HepG2 (cell line): ENCODE data around the gene NAA15. TPM values are rescaled to one million over a fixed set of nuclear protein-coding genes. Genes with fewer than 3 reads are reported as not detected.
A peak's percentile ranks its signal among the peaks of the same experiment; 100 is the strongest.

Source experiments
- ATAC-seq: fragments of 200-7000 bp; cut with Tn5 transposase; 3 replicates; pipeline ENCODE4 v1.9.1; 2020; ENCODE audit warnings: mild to moderate bottlenecking, moderate library complexity
- BruUV-seq: library from RNA; stranded (reverse); fragments of 400-500 nt; replicated peaks from 2 replicates; lab custom pipeline; 2021; lab: Mats Ljungman, UMichigan
- CTCF ChIA-PET: fragments of 300-600 bp; formaldehyde crosslinking; extraction: SDS; loops from one replicate; lab custom pipeline; 2021; ENCODE audit warnings: low total read pairs, inconsistent platforms, low intra/inter-chr PET ratio; lab: Yijun Ruan, JAX
- POLR2A ChIA-PET: fragments of 350-600 bp; sonication (Branson Sonifier 250); formaldehyde crosslinking; loops from one replicate; lab custom pipeline; 2020; ENCODE audit warnings: antibody characterized with exemption, inconsistent platforms; lab: Yijun Ruan, JAX
- DNase-seq: peaks from one replicate; pipeline ENCODE4 v3.0.0-alpha.2; 2015; ENCODE audit warnings: low spot score
- FAIRE-seq: peaks from 3 replicates; lab custom pipeline; 2011; peaks lifted over from hg19 to GRCh38; lab: Jason Lieb, UNC
- H2AFZ ChIP-seq: one replicate; pipeline ENCODE4 v1.6.1; 2011; ENCODE audit warnings: low read length, inconsistent platforms
- H3K27ac ChIP-seq: fragments of 300-600 bp; 3 replicates; pipeline ENCODE4 v1.8.0; 2011; ENCODE audit warnings: mixed run types, mild to moderate bottlenecking, mixed read lengths, low read length, inconsistent platforms; ENCODE audit not compliant: insufficient read depth; ENCODE audit errors: extremely low read length
- H3K27me3 ChIP-seq, 2 experiments: fragments of 200-600 bp in 1 of 2; 2 replicates in 1 of 2; 3 replicates in 1 of 2; pipeline versions ENCODE4 v1.6.0 to v1.8.0; 2011; ENCODE audit warnings: low read length in 2 of 2, mild to moderate bottlenecking in 2 of 2, moderate library complexity in 2 of 2, inconsistent platforms in 1 of 2; ENCODE audit not compliant: insufficient read depth in 2 of 2, control insufficient read depth in 1 of 2
- H3K36me3 ChIP-seq, 2 experiments: fragments of 200-600 bp in 1 of 2; replicated peaks in 1 of 2; 2 replicates in 1 of 2; 3 replicates in 1 of 2; pipeline versions ENCODE4 v1.5.1 to v1.8.0; 2011; ENCODE audit warnings: low read length in 2 of 2, inconsistent platforms in 1 of 2; ENCODE audit not compliant: insufficient read depth in 2 of 2, control insufficient read depth in 1 of 2
- H3K4me1 ChIP-seq: 2 replicates; pipeline ENCODE4 v1.5.1; 2012; ENCODE audit warnings: low read length, inconsistent platforms; ENCODE audit not compliant: insufficient read depth
- H3K4me2 ChIP-seq: 2 replicates; pipeline ENCODE4 v1.6.0; 2011; ENCODE audit warnings: low read depth, low read length, inconsistent platforms
- H3K4me3 ChIP-seq, 3 experiments: fragments of 200-600 bp in 1 of 3; sonication (generic), shearing (Covaris generic) in 1 of 3; replicated peaks in 1 of 3; 2 replicates each; pipeline ENCODE4 v1.5.1; 2011 to 2016; ENCODE audit warnings: low read length in 3 of 3, inconsistent platforms in 2 of 3, low read depth in 2 of 3, mild to moderate bottlenecking in 2 of 3, control low read depth in 1 of 3, mixed read lengths in 1 of 3; ENCODE audit not compliant: insufficient read depth in 1 of 3
- H3K79me2 ChIP-seq: one replicate; pipeline ENCODE4 v1.6.1; 2011; ENCODE audit warnings: low read length, inconsistent platforms; ENCODE audit not compliant: insufficient read depth
- H3K9ac ChIP-seq: 2 replicates; pipeline ENCODE4 v1.6.0; 2011; ENCODE audit warnings: mild to moderate bottlenecking, low read depth, low read length, inconsistent platforms; ENCODE audit not compliant: insufficient read depth
- H3K9me3 ChIP-seq: 2 replicates; pipeline ENCODE4 v1.5.1; 2012; ENCODE audit warnings: mild to moderate bottlenecking, low read length
- H4K20me1 ChIP-seq: 2 replicates; pipeline ENCODE4 v1.6.0; 2011; ENCODE audit warnings: inconsistent platforms, mild to moderate bottlenecking, low read length, moderate library complexity; ENCODE audit not compliant: insufficient read depth
- BHLHE40 ChIP-seq: IDR thresholded peaks from 2 replicates; pipeline ENCODE4 v1.6.1; 2011; ENCODE audit warnings: low read length, improper control_type of control experiment
- HNRNPH1 ChIP-seq: fragments of 200-400 bp; formaldehyde crosslinking; optimal IDR thresholded peaks from 2 replicates; pipeline ENCODE3; 2017; ENCODE audit warnings: mild to moderate bottlenecking, low read depth, low read length
- KLF9 ChIP-seq: IDR thresholded peaks from 2 replicates; pipeline ENCODE4 v1.6.1; 2016; ENCODE audit warnings: low read depth
- MBD4 ChIP-seq: IDR thresholded peaks from 2 replicates; pipeline ENCODE4 v1.6.1; 2012; ENCODE audit warnings: low read length, inconsistent platforms, borderline replicate concordance
- MYC ChIP-seq: sonication (generic); formaldehyde crosslinking; IDR thresholded peaks from 2 replicates; pipeline ENCODE4 v1.9.0; 2021; ENCODE audit warnings: missing genetic modification reagents, borderline replicate concordance
- NCOA2 ChIP-seq: sonication (generic); formaldehyde crosslinking; IDR thresholded peaks from 2 replicates; pipeline ENCODE4 v1.8.0; 2022; ENCODE audit warnings: inconsistent platforms
- NFRKB ChIP-seq: fragments of 450-650 bp; IDR thresholded peaks from 2 replicates; pipeline ENCODE4 v1.6.1; 2017
- PHF5A ChIP-seq: IDR thresholded peaks from one replicate; pipeline ENCODE4 v1.6.1; 2018; ENCODE audit warnings: low read depth, missing genetic modification reagents; ENCODE audit not compliant: unreplicated experiment
- POGZ ChIP-seq: sonication (generic); formaldehyde crosslinking; IDR thresholded peaks from 2 replicates; pipeline ENCODE4 v1.4.0; 2020; ENCODE audit warnings: mild to moderate bottlenecking, missing genetic modification reagents
- ZFP36L2 ChIP-seq: sonication (generic); formaldehyde crosslinking; IDR thresholded peaks from 2 replicates; pipeline ENCODE4 v1.4.0; 2020; ENCODE audit warnings: missing genetic modification reagents
- ZFP91 ChIP-seq: sonication (generic); formaldehyde crosslinking; IDR thresholded peaks from 2 replicates; pipeline ENCODE4 v1.9.0; 2022; ENCODE audit warnings: missing genetic modification reagents, mild to moderate bottlenecking, borderline replicate concordance
- ZNF446 ChIP-seq: sonication (generic); formaldehyde crosslinking; IDR thresholded peaks from 2 replicates; pipeline ENCODE4 v1.5.0; 2020; ENCODE audit warnings: mild to moderate bottlenecking, missing genetic modification reagents
- ZNF614 ChIP-seq: IDR thresholded peaks from 2 replicates; pipeline ENCODE4 v1.6.1; 2018; ENCODE audit warnings: missing biosample characterization, missing genetic modification reagents, inconsistent platforms, borderline replicate concordance
- WGBS: methylation state at CpG from one replicate; pipeline ENCODE4 v1.1.6; 2017; ENCODE audit warnings: low lambda C conversion rate; 5-methylcytosine and 5-hydroxymethylcytosine counted together
- in situ Hi-C: cut with HindIII; loops from 2 replicates; pipeline ENCODE4 v1.10.0; 2017; ENCODE audit warnings: low pct_unique_long_range_greater_than_20kb; ENCODE audit not compliant: extremely low pct_ligation_motif_present
- intact Hi-C: fragments of 100-400 bp; cut with micrococcal nuclease; formaldehyde crosslinking; loops from one replicate; pipeline ENCODE4 v1.10.0; 2022; ENCODE audit not compliant: unreplicated experiment
- polyA plus RNA-seq, 8 experiments: library from polyadenylated mRNA; depleted of rRNA in 3 of 8; stranded (reverse) in 7 of 8; unstranded in 1 of 8; fragments of >200 nt; fragmentation: Illumina TruSeq in 4 of 8; extraction: Trizol in 4 of 8; gene quantifications; 2 replicates each; pipeline versions ENCODE4 v1.2.1 to v1.2.3, GENCODE V29; 2011 to 2016; ENCODE audit warnings: low read depth in 4 of 8, missing spikeins in 1 of 8, mixed read lengths in 1 of 8; ENCODE audit not compliant: insufficient read depth in 1 of 8
- total RNA-seq, 5 experiments: library from RNA; depleted of rRNA; stranded (reverse); fragments of >200 nt; fragmentation: Illumina TruSeq; extraction: Trizol; gene quantifications; 2 replicates each; pipeline ENCODE4 v1.2.3, GENCODE V29; 2016; ENCODE audit warnings: low read depth in 1 of 5

NAA15 gene
- total and polyA plus RNA-seq, 2 of the 13 experiments (the other 11 are each of a cell fraction or from before 2014, with no cell fraction given): 6.2 to 50.2 TPM

DNA sequence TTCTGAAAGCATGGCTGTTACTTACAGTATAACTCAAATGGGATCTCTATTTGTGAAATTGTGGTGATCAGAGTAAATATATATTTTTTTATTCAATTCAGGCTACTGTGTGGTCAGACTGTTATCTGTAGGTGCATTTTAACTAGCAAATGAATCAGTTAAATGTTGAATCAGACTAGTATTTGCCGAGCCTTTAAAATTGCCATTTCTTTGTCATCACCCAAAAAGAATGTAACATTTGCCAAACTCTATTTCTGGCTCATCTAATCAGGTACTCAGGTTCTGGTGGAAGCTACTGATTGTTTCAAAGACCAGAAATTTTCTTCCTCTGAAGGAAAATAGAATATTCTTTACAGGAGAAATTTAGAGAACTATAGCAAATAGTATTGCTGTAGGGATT, 1.8 kb upstream of the NAA15 start:
- Histone ChIP-seq H3K9me3 (no peaks in the 10 kb centered on the region), H3K27ac (no peak overlapping the region), H2AFZ (no peak overlapping the region), H3K4me1 (peaks cover 58% of the 10 kb centered on the region), H3K79me2 (peaks cover 49% of the 10 kb centered on the region), H3K4me2 (peak overlapping the region; percentile 73), H3K9ac (no peak overlapping the region), H3K27me3 (no peaks in the 10 kb centered on the region; a peak in 1 of 5 replicates), H3K4me3 (peak overlapping the region in 2 of 3 experiments; percentile 78 to 81; a peak in 4 of 6 replicates), H4K20me1 (peaks cover 17% of the 10 kb centered on the region), H3K36me3 (no peaks in the 10 kb centered on the region)
- POLR2A ChIA-PET: interaction anchor here (3.1 kb wide), 1 partner anchor 122 kb away, joined by 37 read pairs; the partner anchor contains the start of gene ELF2
- in situ Hi-C loops: loop anchor here (5.0 kb wide), 2 partner anchors 67 to 117 kb away; no protein-coding TSS in a partner anchor
- DNase-seq (no peak), ATAC-seq (no peak), FAIRE-seq (no peak)
- no TSS peak for BruUV-seq
- TF ChIP-seq POGZ (CRISPR knock-in tag) (no peak), NCOA2 (CRISPR knock-in tag) (no peak), NFRKB (no peak), ZFP91 (CRISPR knock-in tag) (no peak), ZNF446 (no peak), KLF9 (CRISPR knock-in tag) (no peak), MBD4 (no peak), ZFP36L2 (CRISPR knock-in tag) (no peak), MYC (CRISPR knock-in tag) (no peak), BHLHE40 (no peak), ZNF614 (CRISPR knock-in tag) (no peak), HNRNPH1 (no peak), PHF5A (CRISPR knock-in tag) (no peak)
- WGBS: 61% methylated on average over 1 of the region's 1 CpG
- intact Hi-C loops: loop anchor here (5.0 kb wide), 1 partner anchor 267 kb away; no protein-coding TSS in a partner anchor
- CTCF ChIA-PET: no interaction called here
